Stimulated activated CD4-positive, alpha-beta T cell treated with anti-CD3 and anti-CD28 coated beads, Interleukin-1b, Interleukin-23, amount 100 ng/mL, for 24 hours (primary cell): ENCODE measurements around the gene HBB.

Experiments
- DNase-seq, 4 experiments: peaks; one replicate each; pipeline ENCODE4 v3.0.0-alpha.2; 2020; ENCODE audit warnings: low read depth in 4 of 4, low spot score in 1 of 4

HBB gene

DNA sequence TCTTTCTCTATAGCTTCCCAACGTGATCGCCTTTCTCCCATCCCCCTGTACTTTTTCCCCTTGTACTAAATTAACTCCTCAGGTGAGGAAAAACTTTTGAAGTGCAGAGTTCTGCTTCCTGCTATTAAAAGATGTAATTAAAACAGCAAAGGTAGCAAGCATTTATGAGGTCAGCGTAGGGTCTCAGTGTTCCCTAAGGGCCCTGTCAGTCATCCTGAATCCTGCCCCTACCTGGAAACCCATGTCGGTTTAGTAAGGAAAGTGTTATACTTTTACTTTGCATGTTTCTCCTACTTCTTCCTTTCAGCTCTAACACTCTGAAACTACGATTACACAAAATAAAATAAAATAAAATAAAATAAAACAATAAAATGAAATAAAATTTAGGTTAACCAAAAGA lies 1.3 kb upstream of the HBB start:
- no peak for DNase-seq

DNA sequence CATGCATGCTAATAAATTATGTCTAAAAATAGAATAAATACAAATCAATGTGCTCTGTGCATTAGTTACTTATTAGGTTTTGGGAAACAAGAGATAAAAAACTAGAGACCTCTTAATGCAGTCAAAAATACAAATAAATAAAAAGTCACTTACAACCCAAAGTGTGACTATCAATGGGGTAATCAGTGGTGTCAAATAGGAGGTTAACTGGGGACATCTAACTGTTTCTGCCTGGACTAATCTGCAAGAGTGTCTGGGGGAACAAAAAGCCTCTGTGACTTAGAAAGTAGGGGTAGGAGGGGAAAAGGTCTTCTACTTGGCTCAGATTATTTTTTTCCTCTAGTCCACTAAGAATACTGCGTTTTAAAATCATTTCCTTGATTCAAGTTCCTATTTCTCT lies 810 bp upstream of the HBB start:
- DNase-seq: no peak

DNA sequence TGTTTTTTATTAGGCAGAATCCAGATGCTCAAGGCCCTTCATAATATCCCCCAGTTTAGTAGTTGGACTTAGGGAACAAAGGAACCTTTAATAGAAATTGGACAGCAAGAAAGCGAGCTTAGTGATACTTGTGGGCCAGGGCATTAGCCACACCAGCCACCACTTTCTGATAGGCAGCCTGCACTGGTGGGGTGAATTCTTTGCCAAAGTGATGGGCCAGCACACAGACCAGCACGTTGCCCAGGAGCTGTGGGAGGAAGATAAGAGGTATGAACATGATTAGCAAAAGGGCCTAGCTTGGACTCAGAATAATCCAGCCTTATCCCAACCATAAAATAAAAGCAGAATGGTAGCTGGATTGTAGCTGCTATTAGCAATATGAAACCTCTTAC lies 1.4 kb downstream of the HBB start:
- DNase-seq: no peak

DNA sequence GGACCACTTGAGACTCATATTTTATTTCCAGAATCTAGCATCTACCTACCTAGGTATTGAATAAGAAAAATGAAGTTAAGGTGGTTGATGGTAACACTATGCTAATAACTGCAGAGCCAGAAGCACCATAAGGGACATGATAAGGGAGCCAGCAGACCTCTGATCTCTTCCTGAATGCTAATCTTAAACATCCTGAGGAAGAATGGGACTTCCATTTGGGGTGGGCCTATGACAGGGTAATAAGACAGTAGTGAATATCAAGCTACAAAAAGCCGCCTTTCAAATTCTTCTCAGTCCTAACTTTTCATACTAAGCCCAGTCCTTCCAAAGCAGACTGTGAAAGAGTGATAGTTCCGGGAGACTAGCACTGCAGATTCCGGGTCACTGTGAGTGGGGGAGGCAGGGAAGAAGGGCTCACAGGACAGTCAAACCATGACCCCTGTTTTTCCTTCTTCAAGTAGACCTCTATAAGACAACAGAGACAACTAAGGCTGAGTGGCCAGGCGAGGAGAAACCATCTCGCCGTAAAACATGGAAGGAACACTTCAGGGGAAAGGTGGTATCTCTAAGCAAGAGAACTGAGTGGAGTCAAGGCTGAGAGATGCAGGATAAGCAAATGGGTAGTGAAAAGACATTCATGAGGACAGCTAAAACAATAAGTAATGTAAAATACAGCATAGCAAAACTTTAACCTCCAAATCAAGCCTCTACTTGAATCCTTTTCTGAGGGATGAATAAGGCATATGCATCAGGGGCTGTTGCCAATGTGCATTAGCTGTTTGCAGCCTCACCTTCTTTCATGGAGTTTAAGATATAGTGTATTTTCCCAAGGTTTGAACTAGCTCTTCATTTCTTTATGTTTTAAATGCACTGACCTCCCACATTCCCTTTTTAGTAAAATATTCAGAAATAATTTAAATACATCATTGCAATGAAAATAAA lies 2.1 kb downstream of the HBB start:
- no peak for DNase-seq

DNA sequence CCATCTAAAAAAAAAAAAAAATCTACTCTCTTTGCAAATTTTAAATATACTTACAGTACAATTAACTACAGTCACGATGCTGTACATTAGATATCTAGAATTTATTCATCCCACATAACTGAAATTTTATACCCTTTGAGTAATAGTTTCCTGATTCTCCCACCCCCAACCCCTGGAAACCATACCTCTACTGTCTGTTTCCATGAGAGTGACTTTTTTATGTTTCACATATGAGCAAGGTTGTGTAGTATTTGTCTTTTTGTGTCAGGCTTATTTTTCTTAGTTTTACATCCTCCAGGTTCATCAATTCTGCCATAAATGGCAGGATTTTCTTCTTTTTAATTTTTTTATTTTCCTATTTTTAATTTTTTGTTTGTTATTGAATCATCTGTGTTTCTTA lies 3.2 kb downstream of the HBB start:
- no peak for DNase-seq

DNA sequence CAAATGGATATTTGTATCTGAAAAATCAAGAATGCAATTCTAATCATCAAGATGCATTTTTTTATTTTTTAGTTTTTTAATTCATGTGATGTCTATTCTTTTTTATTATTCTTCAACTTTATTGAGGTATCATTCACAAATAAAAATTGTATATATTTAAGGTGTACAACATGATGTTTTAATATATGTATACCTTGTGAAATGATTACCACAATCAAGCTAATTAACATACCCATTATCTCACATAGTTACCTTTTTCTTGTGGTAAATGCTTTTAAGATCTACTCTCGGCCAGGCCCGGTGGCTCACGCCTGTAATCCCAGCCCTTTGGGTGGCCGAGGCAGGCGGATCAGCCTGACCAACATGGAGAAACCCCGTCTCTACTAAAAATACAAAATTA lies 3.7 kb downstream of the HBB start:
- DNase-seq: no peak

DNA sequence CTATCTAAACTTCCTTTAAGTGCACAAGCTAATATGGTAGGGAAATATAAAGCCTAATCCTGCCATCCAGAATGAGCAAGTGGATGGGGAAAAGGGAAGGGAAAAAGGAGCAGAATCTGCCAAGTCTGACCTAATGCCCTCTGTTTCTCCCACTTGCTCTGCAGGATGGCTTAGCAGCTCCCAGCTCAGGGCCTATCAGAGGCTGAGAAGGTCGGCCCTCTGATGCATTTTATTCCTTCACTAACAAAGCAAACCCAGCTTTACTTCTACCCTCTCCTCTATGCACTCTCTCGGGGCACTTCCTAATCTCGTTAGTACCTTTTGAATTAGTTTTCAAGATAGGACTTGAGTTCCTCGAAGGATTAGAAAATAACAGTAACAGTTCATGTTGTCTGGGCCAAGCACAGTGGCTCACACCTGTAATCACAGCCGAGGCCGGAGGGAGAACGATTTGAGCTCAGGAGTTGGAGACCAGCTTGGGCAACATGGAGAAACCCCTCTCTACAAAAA lies 16.4 kb downstream of the HBB start:
- no peak for DNase-seq

DNA sequence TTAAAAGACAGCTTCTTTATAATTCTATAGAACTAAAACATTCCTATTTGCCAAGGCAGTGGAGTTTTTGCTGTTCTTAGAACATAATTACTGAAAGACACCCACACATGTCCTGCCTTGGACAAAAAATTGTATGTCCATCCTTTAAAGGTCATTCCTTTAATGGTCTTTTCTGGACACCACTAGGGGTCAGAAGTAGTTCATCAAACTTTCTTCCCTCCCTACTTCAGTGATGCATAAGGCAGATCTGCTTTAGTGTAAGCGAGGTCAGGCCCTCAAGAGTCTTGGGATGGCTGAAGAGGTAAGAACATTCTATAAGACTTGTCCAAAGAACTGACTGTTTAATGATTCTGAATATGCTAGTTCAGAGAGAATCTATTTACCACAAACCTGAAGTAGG lies 22.1 kb downstream of the HBB start:
- DNase-seq: no peak

DNA sequence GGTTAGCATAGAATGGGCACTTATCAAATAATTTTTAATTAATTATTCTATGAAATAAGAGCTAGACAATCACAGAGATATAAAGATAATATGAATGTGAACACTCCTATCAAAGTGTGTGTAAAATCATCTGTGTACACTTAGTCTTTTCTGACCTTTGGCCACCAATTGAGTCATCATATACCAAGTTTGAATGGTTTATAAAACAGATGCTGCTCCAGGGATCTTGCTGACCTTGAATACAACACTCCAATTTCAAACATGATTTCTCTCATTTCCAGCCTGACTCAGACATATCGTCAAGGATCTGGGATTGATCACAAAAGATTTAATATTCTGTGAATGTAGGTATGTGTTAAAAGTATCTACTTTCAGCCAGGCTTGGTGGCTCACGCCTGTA lies 23.5 kb downstream of the HBB start:
- DNase-seq: no peak

DNA sequence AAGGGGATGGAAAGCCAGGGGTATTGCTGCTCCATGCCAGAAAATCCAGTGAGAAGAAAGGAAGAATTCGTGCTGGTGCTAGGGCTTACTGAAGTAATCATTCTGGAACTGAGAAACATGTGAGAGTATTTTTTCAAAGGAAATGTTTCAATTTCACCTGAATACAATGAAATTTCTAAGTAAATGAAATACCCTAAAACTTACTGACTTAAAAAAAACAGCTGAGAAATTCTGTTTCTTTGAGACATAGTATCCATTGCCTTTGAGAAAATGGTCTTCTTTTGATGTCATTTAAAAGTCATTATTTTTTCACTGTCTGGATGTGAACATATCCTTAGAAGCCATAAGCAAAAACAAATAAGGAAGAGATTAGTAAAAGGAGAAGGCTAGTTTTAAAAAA lies 26.3 kb downstream of the HBB start, which contains the start of gene OR51V1:
Gene OR51V1, minus strand, starts transcription at position 101 of the 400 bp plus-strand sequence. Its CDS starts 0 bp downstream, at position 101.
- no peak for DNase-seq

DNA sequence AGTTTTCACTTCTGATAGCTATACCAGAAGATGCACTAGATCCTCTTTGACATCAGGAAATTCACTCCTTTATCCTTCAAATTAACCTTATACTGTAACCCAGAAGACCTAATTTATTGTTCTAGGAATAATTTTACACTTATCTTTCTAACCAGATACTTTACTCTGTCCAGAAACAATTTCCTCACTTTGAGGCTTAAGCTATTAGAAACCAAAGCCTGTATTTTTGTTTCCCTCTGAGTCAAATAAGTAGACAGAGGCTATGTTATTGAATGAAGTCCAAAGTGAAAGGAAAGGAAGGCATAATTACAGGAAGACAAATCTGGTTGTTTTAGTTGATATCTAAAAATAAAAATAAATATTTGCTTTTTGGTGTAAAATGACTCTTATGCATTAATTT lies 28.6 kb downstream of the HBB start:
- DNase-seq: no peak

DNA sequence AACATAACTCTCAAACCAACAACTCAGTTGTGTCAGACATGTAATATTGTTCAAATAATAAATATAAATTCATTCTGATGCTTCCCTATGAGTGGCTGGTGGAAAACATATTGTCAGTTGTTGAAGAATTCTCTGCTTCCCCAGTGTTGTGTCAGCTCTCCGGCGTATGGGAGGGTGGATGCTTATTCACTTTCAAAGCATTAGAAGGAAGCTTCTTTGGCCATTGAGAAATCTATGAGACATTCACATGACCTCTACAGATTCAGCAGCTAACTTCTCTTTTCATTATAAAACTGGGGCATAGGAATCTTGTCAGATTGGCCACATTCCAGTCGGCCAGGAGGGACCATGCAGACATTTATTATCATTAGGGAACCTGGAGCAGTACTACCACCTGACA lies 29.3 kb downstream of the HBB start:
- DNase-seq: no peak

DNA sequence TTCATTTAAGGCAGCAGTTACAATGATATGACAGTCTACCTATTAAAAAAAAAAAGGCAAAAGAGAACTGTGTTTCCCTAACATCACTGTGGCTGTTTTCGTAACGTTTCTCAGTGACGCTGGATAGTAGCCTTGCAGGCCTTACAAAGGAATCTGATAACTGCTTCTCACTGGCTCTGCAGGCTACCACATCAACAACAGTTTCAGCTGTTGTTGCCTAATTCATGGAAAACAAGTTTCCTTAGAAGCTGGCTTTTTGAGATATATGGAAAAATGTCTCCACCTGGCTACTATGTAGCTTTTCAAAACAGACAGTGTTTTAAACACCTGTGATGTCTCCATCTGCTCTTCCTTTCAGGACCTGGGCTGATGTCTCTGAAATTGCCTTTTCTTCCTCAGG lies 30.1 kb downstream of the HBB start:
- no peak for DNase-seq

DNA sequence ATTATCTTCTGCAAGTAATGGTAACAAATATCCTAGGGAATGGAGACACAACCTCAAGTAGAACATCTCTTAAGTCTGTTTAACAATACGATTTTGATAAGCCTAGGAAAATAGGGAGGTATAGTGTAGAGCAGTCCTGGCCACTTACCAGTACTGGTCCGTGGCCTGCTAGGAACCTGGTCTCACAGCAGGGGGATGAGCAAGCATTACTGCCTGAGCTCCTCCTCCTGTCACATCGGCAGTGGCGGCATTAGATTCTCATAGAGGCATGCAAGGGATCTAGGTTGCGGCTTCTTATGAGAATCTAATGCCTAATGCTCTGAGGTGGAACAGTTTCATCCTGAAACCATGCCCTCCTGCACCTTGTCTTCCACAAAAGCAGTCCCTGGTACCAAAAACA lies 30.8 kb downstream of the HBB start:
- DNase-seq: no peak

DNA sequence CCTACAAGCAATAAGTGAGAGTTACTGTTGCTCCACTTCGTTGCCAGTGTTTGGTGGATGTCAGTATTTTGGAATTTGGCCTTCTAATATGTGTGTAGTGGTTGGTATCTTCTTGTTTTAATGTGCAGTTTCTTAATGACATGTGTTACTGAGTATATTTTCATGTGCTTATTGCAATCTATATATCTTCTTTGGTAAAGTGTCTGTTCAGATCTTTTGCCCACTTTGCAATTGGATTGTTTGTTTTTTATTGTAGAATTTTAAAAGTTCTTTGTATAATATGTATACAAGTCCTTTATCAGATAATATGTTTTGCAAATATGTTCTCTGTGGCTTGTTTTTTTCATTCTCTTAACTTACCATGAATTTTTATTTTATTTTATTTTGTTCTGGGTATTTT lies 34.1 kb downstream of the HBB start:
- DNase-seq: no peak

DNA sequence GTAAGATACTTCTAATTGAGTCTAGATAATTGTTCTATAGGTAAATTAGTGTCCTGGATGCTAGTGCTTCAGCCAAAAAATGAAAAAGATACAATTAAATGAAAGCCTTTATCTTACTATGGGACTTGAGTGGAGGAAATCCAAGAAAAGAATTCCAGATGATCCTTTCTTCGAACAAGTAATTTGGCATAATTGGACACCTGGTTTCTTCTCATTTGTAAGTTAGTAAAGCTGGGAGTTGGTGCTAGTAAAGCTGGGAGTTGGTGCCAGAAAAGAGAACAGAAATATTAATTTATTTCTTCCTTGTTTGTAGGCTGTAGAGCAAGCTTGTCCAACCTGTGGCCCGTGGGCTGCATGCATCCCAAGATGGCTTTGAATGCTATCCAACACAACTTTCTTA lies 38.7 kb downstream of the HBB start:
- no peak for DNase-seq

DNA sequence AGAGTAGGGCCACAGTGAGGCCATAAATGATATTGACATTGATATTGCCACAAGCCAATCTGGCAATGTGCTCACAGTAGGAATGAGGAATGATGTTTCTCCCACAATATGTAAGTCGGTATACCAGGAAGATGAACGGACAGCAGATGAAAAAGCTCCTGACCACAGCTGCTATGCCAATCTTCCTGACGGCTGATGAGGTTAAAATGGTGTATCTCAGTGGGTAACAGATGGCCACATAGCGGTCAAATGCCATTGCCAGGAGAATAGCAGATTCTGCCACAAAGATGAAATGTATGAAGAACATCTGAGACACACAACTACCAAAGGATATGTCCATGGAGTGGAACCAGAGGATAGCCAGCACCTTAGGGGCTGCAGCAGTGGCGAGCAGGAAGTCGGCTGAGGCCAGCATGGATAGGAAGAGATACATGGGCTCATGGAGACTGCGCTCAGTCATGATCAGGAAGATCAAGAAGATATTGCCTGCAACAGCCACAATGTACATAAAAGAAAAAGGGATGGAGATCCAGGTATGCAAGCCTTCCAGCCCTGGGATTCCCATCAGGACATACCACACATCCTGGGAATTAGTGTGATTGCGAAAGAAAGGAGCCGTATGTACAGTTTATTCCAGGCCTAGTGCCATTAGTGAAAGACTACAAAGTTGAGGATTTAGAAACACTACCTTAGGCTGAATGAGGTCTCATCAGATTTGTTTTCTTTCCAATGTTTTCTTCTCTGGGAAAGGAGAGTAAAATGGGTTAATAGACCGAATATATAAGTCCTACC lies 48.6 kb downstream of the HBB start:
- no peak for DNase-seq
